Osteoblast (primary cell): ENCODE results near the gene KCNT2. TPM values are rescaled to one million over a fixed set of nuclear protein-coding genes. Genes with fewer than 3 reads are reported as not detected.

Source experiments
- DNase-seq: peaks from one replicate; pipeline ENCODE4 v3.0.0; 2011; ENCODE audit warnings: low spot score, mixed read lengths; ENCODE audit not compliant: insufficient read length; ENCODE audit errors: missing footprints
- H2AFZ ChIP-seq: 2 replicates; pipeline ENCODE4 v1.6.0; 2011; ENCODE audit warnings: mild to moderate bottlenecking, low read length
- H3K27ac ChIP-seq: 2 replicates; pipeline ENCODE4 v1.5.1; 2011; ENCODE audit warnings: mild to moderate bottlenecking, low read depth, low read length, moderate library complexity
- H3K27me3 ChIP-seq: 2 replicates; pipeline ENCODE4 v1.6.0; 2012; ENCODE audit warnings: mild to moderate bottlenecking, control low read depth, inconsistent platforms, low read length, moderate library complexity; ENCODE audit not compliant: insufficient read depth
- H3K36me3 ChIP-seq: 2 replicates; pipeline ENCODE4 v1.5.1; 2011; ENCODE audit warnings: mild to moderate bottlenecking, low read length, control low read depth, moderate library complexity; ENCODE audit not compliant: insufficient read depth
- H3K4me1 ChIP-seq: 2 replicates; pipeline ENCODE4 v1.5.1; 2011; ENCODE audit warnings: mild to moderate bottlenecking, low read length, control low read depth, moderate library complexity; ENCODE audit not compliant: insufficient read depth
- H3K4me2 ChIP-seq: 2 replicates; pipeline ENCODE4 v1.6.0; 2011; ENCODE audit warnings: mild to moderate bottlenecking, low read length; ENCODE audit not compliant: insufficient read depth
- H3K4me3 ChIP-seq: fragments of 200-600 bp; sonication (generic); 3 replicates; pipeline ENCODE4 v1.5.1; 2012; ENCODE audit warnings: mild to moderate bottlenecking, low read length, inconsistent platforms; ENCODE audit not compliant: insufficient read depth
- H3K79me2 ChIP-seq: 2 replicates; pipeline ENCODE4 v1.6.0; 2012; ENCODE audit warnings: mild to moderate bottlenecking, low read length, control low read depth, inconsistent platforms; ENCODE audit not compliant: insufficient read depth
- H3K9me3 ChIP-seq: 2 replicates; pipeline ENCODE4 v1.5.1; 2011; ENCODE audit warnings: low read depth, low read length, control low read depth
- H4K20me1 ChIP-seq: 2 replicates; pipeline ENCODE4 v1.6.0; 2012; ENCODE audit warnings: mild to moderate bottlenecking, low read length, control low read depth; ENCODE audit not compliant: insufficient read depth
- total RNA-seq: library from RNA; depleted of rRNA; stranded (reverse); fragments of >200 nt; gene quantifications from 2 replicates; pipeline ENCODE4 v1.2.3, GENCODE V29; 2012
- TF ChIP-seq, protein P1 (sequence below): IDR thresholded peaks from 2 replicates; pipeline ENCODE4 v1.5.1; 2011; ENCODE audit warnings: mild to moderate bottlenecking, low read depth, low read length, moderate library complexity; ENCODE audit errors: extremely low read depth

The KCNT2 gene
- total RNA-seq, 1 donor = 10.5 TPM

DNA sequence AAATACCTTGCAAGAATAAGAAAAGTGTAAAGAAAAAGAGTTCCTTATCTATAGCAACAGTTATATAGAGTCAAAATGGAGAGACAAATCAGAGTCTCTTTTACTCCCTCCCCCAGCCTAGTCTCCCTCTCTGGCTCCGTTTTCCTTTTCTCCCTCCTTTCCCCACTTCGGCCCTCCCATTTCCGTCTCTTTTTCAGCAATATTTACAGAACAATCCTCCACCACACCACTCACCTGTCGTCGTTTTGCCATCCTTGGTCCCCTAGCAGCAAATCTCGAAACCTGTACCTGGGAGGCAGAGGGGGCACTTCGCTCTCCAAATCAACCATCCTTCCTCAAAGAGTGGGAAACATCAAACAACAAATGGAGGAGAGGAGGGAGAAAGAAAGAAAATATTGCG is 259 bp downstream of the KCNT2 start:
- H3K27ac ChIP-seq = no peak overlapping the region
- DNase-seq = peak; percentile 18
- TF ChIP-seq, protein P1, sequence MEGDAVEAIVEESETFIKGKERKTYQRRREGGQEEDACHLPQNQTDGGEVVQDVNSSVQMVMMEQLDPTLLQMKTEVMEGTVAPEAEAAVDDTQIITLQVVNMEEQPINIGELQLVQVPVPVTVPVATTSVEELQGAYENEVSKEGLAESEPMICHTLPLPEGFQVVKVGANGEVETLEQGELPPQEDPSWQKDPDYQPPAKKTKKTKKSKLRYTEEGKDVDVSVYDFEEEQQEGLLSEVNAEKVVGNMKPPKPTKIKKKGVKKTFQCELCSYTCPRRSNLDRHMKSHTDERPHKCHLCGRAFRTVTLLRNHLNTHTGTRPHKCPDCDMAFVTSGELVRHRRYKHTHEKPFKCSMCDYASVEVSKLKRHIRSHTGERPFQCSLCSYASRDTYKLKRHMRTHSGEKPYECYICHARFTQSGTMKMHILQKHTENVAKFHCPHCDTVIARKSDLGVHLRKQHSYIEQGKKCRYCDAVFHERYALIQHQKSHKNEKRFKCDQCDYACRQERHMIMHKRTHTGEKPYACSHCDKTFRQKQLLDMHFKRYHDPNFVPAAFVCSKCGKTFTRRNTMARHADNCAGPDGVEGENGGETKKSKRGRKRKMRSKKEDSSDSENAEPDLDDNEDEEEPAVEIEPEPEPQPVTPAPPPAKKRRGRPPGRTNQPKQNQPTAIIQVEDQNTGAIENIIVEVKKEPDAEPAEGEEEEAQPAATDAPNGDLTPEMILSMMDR = no peak

DNA sequence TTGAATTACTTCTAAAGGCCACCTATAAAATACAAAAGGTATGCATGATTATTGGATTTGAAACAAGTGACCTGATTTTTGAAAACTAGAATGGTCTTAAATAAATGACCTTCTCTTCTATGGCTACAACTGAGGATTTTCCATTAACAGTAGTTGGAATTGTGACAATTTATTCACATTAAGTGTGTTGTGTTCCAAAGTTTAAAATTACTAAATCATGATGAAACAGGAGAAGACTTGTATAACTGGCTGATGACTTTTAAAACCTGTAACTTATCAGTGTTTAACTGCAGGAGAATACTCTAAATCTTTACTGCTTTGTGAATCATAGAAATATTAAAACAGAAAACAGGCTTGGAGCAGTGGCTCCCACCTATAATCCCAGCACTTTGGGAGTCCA is 4.6 kb downstream of the KCNT2 start:
- H3K9me3 ChIP-seq = no peaks in the 10 kb centered on the region
- TF ChIP-seq, protein P1 = no peak
- no peaks in the 10 kb centered on the region for H3K36me3 ChIP-seq
- no peaks in the 10 kb centered on the region for H3K79me2 ChIP-seq
- H3K27ac ChIP-seq = no peak overlapping the region
- H3K4me1 ChIP-seq = peaks cover 7% of the 10 kb centered on the region
- no peak for DNase-seq
- no peak overlapping the region for H3K4me2 ChIP-seq
- H3K4me3 ChIP-seq = no peak overlapping the region
- H2AFZ ChIP-seq = no peak overlapping the region
- no peaks in the 10 kb centered on the region for H4K20me1 ChIP-seq
- no peaks in the 10 kb centered on the region for H3K27me3 ChIP-seq

More for the DNA sequence above, 259 bp downstream of the KCNT2 start:
- Histone ChIP-seq H3K79me2 (no peaks in the 10 kb centered on the region), H3K9me3 (no peaks in the 10 kb centered on the region), H3K4me1 (peaks cover 12% of the 10 kb centered on the region), H3K4me3 (peak overlapping the region; percentile 73), H3K36me3 (no peaks in the 10 kb centered on the region), H2AFZ (peak overlapping the region; percentile 82), H3K4me2 (peak overlapping the region; percentile 84), H3K27me3 (no peaks in the 10 kb centered on the region), H4K20me1 (no peaks in the 10 kb centered on the region)

DNA sequence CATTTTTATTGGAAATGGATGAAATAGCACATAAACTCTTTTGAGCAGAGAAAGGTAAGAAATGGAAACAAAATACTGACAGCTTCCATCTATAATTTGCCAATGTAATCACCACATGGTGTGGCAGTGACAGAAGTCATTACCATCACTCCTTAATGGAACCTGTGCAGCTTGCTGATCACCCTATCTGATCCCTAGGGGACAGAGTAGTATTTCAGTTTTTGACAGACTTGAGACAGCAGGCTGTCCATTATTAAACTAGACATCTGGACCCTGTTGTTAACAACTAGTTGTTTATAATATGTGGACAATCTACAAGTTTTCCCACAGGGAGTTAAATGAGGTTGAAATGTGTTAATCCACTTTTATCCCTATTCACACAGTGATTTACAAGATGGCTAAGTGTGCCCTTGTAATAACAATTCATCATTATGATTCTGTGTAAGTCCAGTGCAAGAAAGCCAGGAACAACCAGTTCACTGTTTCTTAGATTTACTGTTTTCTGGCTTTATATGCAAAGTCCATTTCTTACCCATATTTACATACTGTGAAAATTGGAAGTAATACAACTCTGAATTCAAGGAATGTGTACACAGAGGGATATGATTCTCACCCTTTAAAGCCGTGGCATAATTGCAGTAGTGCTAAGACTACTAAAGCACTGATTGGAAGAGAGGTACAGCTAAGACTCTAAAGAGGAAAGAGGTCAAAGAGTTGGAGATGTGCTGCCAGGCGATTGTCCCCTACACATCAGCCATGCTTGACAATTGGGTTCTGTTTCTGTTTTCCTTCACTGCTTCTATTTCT is 9.1 kb downstream of the KCNT2 start:
- Histone ChIP-seq H3K27me3 (no peaks in the 10 kb centered on the region), H3K79me2 (no peaks in the 10 kb centered on the region), H4K20me1 (no peaks in the 10 kb centered on the region), H3K27ac (no peak overlapping the region), H3K36me3 (no peaks in the 10 kb centered on the region), H3K9me3 (no peaks in the 10 kb centered on the region), H3K4me2 (no peak overlapping the region), H2AFZ (no peak overlapping the region), H3K4me1 (no peaks in the 10 kb centered on the region), H3K4me3 (no peak overlapping the region)
- DNase-seq = no peak
- TF ChIP-seq, protein P1 = no peak

DNA sequence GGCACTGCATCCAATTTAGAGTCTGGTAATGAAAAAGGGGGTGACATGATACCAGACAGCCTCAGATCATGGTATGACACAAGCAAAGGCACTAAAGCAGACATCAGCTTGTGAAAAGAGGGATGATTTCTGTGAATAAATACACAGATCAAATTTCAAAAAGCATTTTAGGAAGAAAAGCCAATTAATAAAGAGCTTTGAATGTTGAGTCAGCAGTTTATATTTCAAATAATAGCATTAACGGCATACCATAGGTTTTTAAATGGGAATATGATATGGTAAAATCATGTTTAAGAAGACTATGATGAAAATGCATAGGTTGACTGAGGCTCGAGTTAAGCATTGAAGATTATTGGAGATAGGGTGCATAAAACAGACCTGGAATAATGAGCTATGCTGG is 13.5 kb downstream of the KCNT2 start:
- no peaks in the 10 kb centered on the region for H3K4me1 ChIP-seq
- no peak overlapping the region for H3K4me3 ChIP-seq
- no peak overlapping the region for H3K4me2 ChIP-seq
- H3K27me3 ChIP-seq = no peaks in the 10 kb centered on the region
- H4K20me1 ChIP-seq = no peaks in the 10 kb centered on the region
- H3K9me3 ChIP-seq = no peaks in the 10 kb centered on the region
- H3K36me3 ChIP-seq = no peaks in the 10 kb centered on the region
- TF ChIP-seq, protein P1 = no peak
- H3K79me2 ChIP-seq = no peaks in the 10 kb centered on the region
- H2AFZ ChIP-seq = no peak overlapping the region
- no peak overlapping the region for H3K27ac ChIP-seq
- DNase-seq = no peak
